Spleen (tissue), 11 donors: ENCODE data around the gene KRT71. TPM values are rescaled to one million over a fixed set of nuclear protein-coding genes. Genes with fewer than 3 reads are reported as not detected.

Experiments
- DNase-seq: peaks from one replicate; pipeline ENCODE4 v3.0.0-alpha.2; 2020
- H3K27ac ChIP-seq, 8 donors: fragments of 200-600 bp; sonication (generic) in 7 of 8; 1 replicate in 4 of 8; 2 replicates in 4 of 8; pipeline versions ENCODE4 v1.5.0 to v1.8.0; 2016 to 2021; ENCODE audit warnings: inconsistent platforms in 4 of 8, mild to moderate bottlenecking in 4 of 8, moderate library complexity in 1 of 8
- H3K27me3 ChIP-seq, 7 donors: fragments of 200-600 bp; sonication (generic) in 6 of 7; replicated peaks in 1 of 7; 1 replicate in 4 of 7; 2 replicates in 3 of 7; pipeline versions ENCODE4 v1.5.0 to v1.8.0; 2016 to 2021; ENCODE audit warnings: inconsistent platforms in 3 of 7, mild to moderate bottlenecking in 1 of 7
- H3K36me3 ChIP-seq, 6 donors: fragments of 200-600 bp; sonication (generic) in 5 of 6; 1 replicate in 4 of 6; 2 replicates in 2 of 6; pipeline versions ENCODE4 v1.5.0 to v1.8.0; 2016 to 2021; ENCODE audit warnings: inconsistent platforms in 2 of 6
- H3K4me1 ChIP-seq, 6 donors: fragments of 200-600 bp; sonication (generic) in 5 of 6; 1 replicate in 3 of 6; 2 replicates in 3 of 6; pipeline versions ENCODE4 v1.5.0 to v1.8.0; 2016 to 2021; ENCODE audit warnings: inconsistent platforms in 3 of 6
- H3K4me3 ChIP-seq, 8 donors: fragments of 200-600 bp; sonication (generic) in 7 of 8; 1 replicate in 4 of 8; 2 replicates in 4 of 8; pipeline versions ENCODE4 v1.5.0 to v1.8.0; 2016 to 2021; ENCODE audit warnings: inconsistent platforms in 4 of 8, mild to moderate bottlenecking in 4 of 8, moderate library complexity in 2 of 8
- H3K9me3 ChIP-seq, 8 donors: fragments of 200-600 bp; sonication (generic) in 7 of 8; 1 replicate in 4 of 8; 2 replicates in 4 of 8; pipeline versions ENCODE4 v1.5.0 to v1.8.0; 2016 to 2021; ENCODE audit warnings: inconsistent platforms in 4 of 8
- CTCF ChIP-seq, 11 experiments: fragments of 200-600 bp in 7 of 11; fragments of 450-650 bp in 4 of 11; sonication (generic) in 4 of 11; IDR thresholded peaks in 8 of 11; conservative IDR thresholded peaks in 3 of 11; 1 replicate in 7 of 11; 2 replicates in 4 of 11; pipeline versions ENCODE4 v1.4.0 to v1.8.0; 2016 to 2021; ENCODE audit warnings: antibody characterized with exemption in 11 of 11, inconsistent platforms in 4 of 11, mild to moderate bottlenecking in 1 of 11
- POLR2A ChIP-seq, 3 donors: fragments of 450-650 bp; IDR thresholded peaks; one replicate each; pipeline ENCODE4 v1.5.1; 2017; ENCODE audit warnings: antibody characterized with exemption in 3 of 3, mild to moderate bottlenecking in 1 of 3
- POLR2AphosphoS5 ChIP-seq, 3 donors: sonication (generic); formaldehyde crosslinking; IDR thresholded peaks; one replicate each; pipeline ENCODE4 v1.5.1; 2017; ENCODE audit warnings: antibody characterized with exemption in 3 of 3
- WGBS, 5 donors: extraction: QIAGEN DNeasy Blood & Tissue Kit in 3 of 5; methylation state at CpG; one replicate each; pipeline versions ENCODE4 v1.1.5 to v1.1.7; 2013 to 2018; 5-methylcytosine and 5-hydroxymethylcytosine counted together
- intact Hi-C: fragments of 100-400 bp; cut with DNase I; formaldehyde crosslinking; loops from one replicate; pipeline ENCODE4 v1.15.0; 2023; ENCODE audit warnings: low total_unique reads
- polyA plus RNA-seq, 3 donors: library from polyadenylated mRNA; stranded (reverse); fragments of 200-250 nt; gene quantifications; one replicate each; pipeline ENCODE4 v1.2.1, GENCODE V29; 2013
- total RNA-seq, 7 donors: library from RNA; depleted of rRNA in 3 of 7; stranded (reverse); fragments of >200 nt in 3 of 7; fragmentation: NEBNext Ultra II Directional in 4 of 7; extraction: Animal tissue kit (Norgen Biotek cat#: 25700) in 4 of 7; gene quantifications; one replicate each; pipeline versions ENCODE4 v1.1.0 to v1.2.1, GENCODE V29; 2016 to 2021
- donor health status: healthy with polysubstance abuse.
- donor health status: DM: no; HTN: no; CAD: no; lungs with moderate emphysema.
- donor health status: DM: no; HTN: no; CAD: no.
- donor health status: Bipolar disorder and iron deficiency.
- donor health status: healthy.
- donor health status: DM: no; HTN: no; CAD: no.
- donor health status: DM: yes; HTN: yes; CAD: no.

The KRT71 gene
- total and polyA plus RNA-seq, 10 donors: not detected

GRCh38 chr12:52499806-52500560 is 53.0 kb downstream of the KRT71 start:
- 77 to 89% (median 85%) methylated on average over 5 of the region's 5 CpGs for WGBS, 5 donors
- Histone ChIP-seq H3K4me3 (no peak overlapping the region), H3K9me3 (peaks cover 0 to 9% (median 0%) of the 10 kb centered on the region in 8 donors), H3K27ac (no peak overlapping the region), H3K27me3 (peaks cover 0 to 23% (median 0%) of the 10 kb centered on the region in 7 donors), H3K36me3 (no peaks in the 10 kb centered on the region), H3K4me1 (peaks cover 0 to 15% (median 3%) of the 10 kb centered on the region in 6 donors)
- intact Hi-C loops: loop anchor here (10.0 kb wide), 1 partner anchor 115 kb away; the partner anchor contains the start of gene KRT84
- TF ChIP-seq POLR2AphosphoS5 (IDR thresholded peaks at IDR 0.05) (no peak), POLR2A (IDR thresholded peaks at IDR 0.05) (no peak), CTCF (IDR thresholded peaks at IDR 0.05 in 8 of 11, conservative IDR thresholded peaks at IDR 0.05 in 3 of 11) (no peak)
- DNase-seq: no peak

GRCh38 chr12:52498946-52499345 is 54.0 kb downstream of the KRT71 start:
- 38 to 90% (median 83%) methylated on average over 1 of the region's 1 CpG for WGBS, 5 donors
- no peak for DNase-seq
- Histone ChIP-seq H3K9me3 (peaks cover 0 to 9% (median 0%) of the 10 kb centered on the region in 8 donors), H3K4me1 (peaks cover 0 to 15% (median 6%) of the 10 kb centered on the region in 6 donors), H3K27me3 (peaks cover 0 to 18% (median 0%) of the 10 kb centered on the region in 7 donors), H3K27ac (no peak overlapping the region), H3K36me3 (no peaks in the 10 kb centered on the region), H3K4me3 (no peak overlapping the region)
- TF ChIP-seq POLR2A (IDR thresholded peaks at IDR 0.05): no peak
- intact Hi-C loops: loop anchor here (10.0 kb wide), 1 partner anchor 114 kb away; the partner anchor contains the start of gene KRT84

- no peak overlapping the region for H3K27ac ChIP-seq
- H3K36me3 ChIP-seq: no peaks in the 10 kb centered on the region
- H3K27me3 ChIP-seq: peaks cover 0 to 27% (median 0%) of the 10 kb centered on the region in 7 donors
- TF ChIP-seq POLR2A (IDR thresholded peaks at IDR 0.05) (no peak), CTCF (IDR thresholded peaks at IDR 0.05 in 8 of 11, conservative IDR thresholded peaks at IDR 0.05 in 3 of 11) (no peak), POLR2AphosphoS5 (IDR thresholded peaks at IDR 0.05) (no peak)
- peaks cover 0 to 15% (median 6%) of the 10 kb centered on the region in 6 donors for H3K4me1 ChIP-seq
- H3K4me3 ChIP-seq: no peak overlapping the region
- WGBS, 5 donors: 84 to 91% (median 86%) methylated on average over 7 of the region's 7 CpGs
- intact Hi-C loops: loop anchor here (10.0 kb wide), 1 partner anchor 113 kb away; the partner anchor contains the start of gene KRT84
- peaks cover 0 to 4% (median 0%) of the 10 kb centered on the region in 8 donors for H3K9me3 ChIP-seq
- DNase-seq: no peak
These were observed 55.0 kb downstream of the KRT71 start for GRCh38 chr12:52497975-52498374.

GRCh38 chr12:52496590-52497071 is 56.3 kb downstream of the KRT71 start:
- no peak for DNase-seq
- intact Hi-C loops: loop anchor here (10.0 kb wide), 1 partner anchor 112 kb away; the partner anchor contains the start of gene KRT84
- Histone ChIP-seq H3K27me3 (peaks cover 0 to 28% (median 0%) of the 10 kb centered on the region in 7 donors), H3K9me3 (no peaks in the 10 kb centered on the region), H3K36me3 (no peaks in the 10 kb centered on the region), H3K4me3 (no peak overlapping the region), H3K4me1 (peaks cover 0 to 15% (median 6%) of the 10 kb centered on the region in 6 donors), H3K27ac (no peak overlapping the region)
- WGBS, 5 donors: 46 to 74% (median 71%) methylated on average over 3 to 4 of the region's 4 CpGs
- TF ChIP-seq CTCF (IDR thresholded peaks at IDR 0.05 in 8 of 11, conservative IDR thresholded peaks at IDR 0.05 in 3 of 11) (no peak), POLR2A (IDR thresholded peaks at IDR 0.05) (no peak), POLR2AphosphoS5 (IDR thresholded peaks at IDR 0.05) (no peak)
